H9 (cell line): ENCODE measurements around the gene S100A7. TPM values are rescaled to one million over a fixed set of nuclear protein-coding genes. Genes with fewer than 3 reads are reported as not detected.

Experiments
- DNase-seq: peaks from one replicate; pipeline ENCODE4 v3.0.0-alpha.2; 2017
- H2AFZ ChIP-seq: one replicate; pipeline ENCODE4 v1.6.1; 2013; ENCODE audit warnings: mild to moderate bottlenecking, low read length, control low read depth, moderate library complexity
- H2AK5ac ChIP-seq: 2 replicates; pipeline ENCODE4 v1.6.1; 2013; ENCODE audit warnings: low read length, control low read depth, mixed read lengths; ENCODE audit not compliant: insufficient read length
- H2BK120ac ChIP-seq: one replicate; pipeline ENCODE4 v1.6.1; 2013; ENCODE audit warnings: low read depth, mild to moderate bottlenecking, low read length, control low read depth, inconsistent platforms; ENCODE audit not compliant: poor library complexity, severe bottlenecking
- H2BK12ac ChIP-seq: 2 replicates; pipeline ENCODE4 v1.6.1; 2013; ENCODE audit warnings: low read length, control low read depth, mixed read lengths, low read depth; ENCODE audit not compliant: insufficient read length
- H2BK15ac ChIP-seq: 2 replicates; pipeline ENCODE4 v1.6.1; 2013; ENCODE audit warnings: low read depth, low read length, control low read depth
- H2BK20ac ChIP-seq: one replicate; pipeline ENCODE4 v1.6.1; 2013; ENCODE audit warnings: low read depth, mild to moderate bottlenecking, low read length, control low read depth, inconsistent platforms; ENCODE audit not compliant: poor library complexity, severe bottlenecking
- H2BK5ac ChIP-seq: 2 replicates; pipeline ENCODE4 v1.6.1; 2013; ENCODE audit warnings: low read length, control low read depth, mixed read lengths; ENCODE audit not compliant: insufficient read length
- H3K14ac ChIP-seq: 2 replicates; pipeline ENCODE4 v1.6.1; 2013; ENCODE audit warnings: low read length, control low read depth; ENCODE audit not compliant: insufficient read depth
- H3K18ac ChIP-seq: 2 replicates; pipeline ENCODE4 v1.6.1; 2013; ENCODE audit warnings: low read depth, mild to moderate bottlenecking, mixed read lengths, low read length, control low read depth; ENCODE audit not compliant: insufficient read length
- H3K23ac ChIP-seq: 2 replicates; pipeline ENCODE4 v1.6.1; 2013; ENCODE audit warnings: low read length, control low read depth, mixed read lengths, low read depth; ENCODE audit not compliant: insufficient read length
- H3K23me2 ChIP-seq: 2 replicates; pipeline ENCODE4 v1.6.1; 2013; ENCODE audit warnings: low read depth, mild to moderate bottlenecking, mixed read lengths, low read length, control low read depth; ENCODE audit not compliant: insufficient read length, poor library complexity, severe bottlenecking
- H3K27ac ChIP-seq: 2 replicates; pipeline ENCODE4 v1.5.1; 2013; ENCODE audit warnings: low read length, control low read depth, mixed read lengths, low read depth; ENCODE audit not compliant: insufficient read length
- H3K27me3 ChIP-seq: 2 replicates; pipeline ENCODE4 v1.6.1; 2013; ENCODE audit warnings: low read length, control low read depth, inconsistent platforms; ENCODE audit not compliant: insufficient read depth
- H3K4ac ChIP-seq: 2 replicates; pipeline ENCODE4 v1.6.1; 2013; ENCODE audit warnings: low read depth, mild to moderate bottlenecking, control low read depth, inconsistent platforms, low read length, moderate library complexity
- H3K4me1 ChIP-seq: 2 replicates; pipeline ENCODE4 v1.6.1; 2013; ENCODE audit warnings: low read length, control low read depth, inconsistent platforms; ENCODE audit not compliant: insufficient read depth
- H3K4me2 ChIP-seq: 2 replicates; pipeline ENCODE4 v1.6.1; 2013; ENCODE audit warnings: low read length, control low read depth, mixed read lengths; ENCODE audit not compliant: insufficient read length, insufficient read depth
- H3K56ac ChIP-seq: 2 replicates; pipeline ENCODE4 v1.6.1; 2013; ENCODE audit warnings: low read depth, mild to moderate bottlenecking, mixed read lengths, low read length, control low read depth; ENCODE audit not compliant: insufficient read length
- H3K79me1 ChIP-seq: 2 replicates; pipeline ENCODE4 v1.6.1; 2013; ENCODE audit warnings: low read depth, mild to moderate bottlenecking, moderate library complexity, low read length, control low read depth, inconsistent platforms; ENCODE audit not compliant: insufficient read depth, poor library complexity, severe bottlenecking
- H3K79me2 ChIP-seq: 2 replicates; pipeline ENCODE4 v1.6.1; 2013; ENCODE audit warnings: low read length, control low read depth, inconsistent platforms; ENCODE audit not compliant: insufficient read depth
- H3K9ac ChIP-seq: 2 replicates; pipeline ENCODE4 v1.6.1; 2013; ENCODE audit warnings: low read length, control low read depth, mixed read lengths; ENCODE audit not compliant: insufficient read length; ENCODE audit errors: extremely low read depth
- H3K9me3 ChIP-seq: one replicate; pipeline ENCODE4 v1.6.1; 2013; ENCODE audit warnings: low read depth, low read length, inconsistent platforms; ENCODE audit not compliant: control insufficient read depth
- H3T11ph ChIP-seq: one replicate; pipeline ENCODE4 v1.6.1; 2013; ENCODE audit warnings: mild to moderate bottlenecking, low read length, control low read depth, inconsistent platforms
- H4K20me1 ChIP-seq: one replicate; pipeline ENCODE4 v1.6.1; 2013; ENCODE audit not compliant: control insufficient read depth, insufficient read length, insufficient read depth
- H4K5ac ChIP-seq: 2 replicates; pipeline ENCODE4 v1.6.1; 2013; ENCODE audit warnings: low read depth, mild to moderate bottlenecking, mixed read lengths, low read length, control low read depth; ENCODE audit not compliant: insufficient read length
- H4K8ac ChIP-seq: replicated peaks from 2 replicates; pipeline ENCODE4 v1.6.1; 2013; ENCODE audit warnings: low read length, control low read depth, mixed read lengths, low read depth; ENCODE audit not compliant: insufficient read length
- H4K91ac ChIP-seq: 2 replicates; pipeline ENCODE4 v1.6.1; 2013; ENCODE audit warnings: low read depth, mild to moderate bottlenecking, moderate library complexity, mixed read lengths, low read length, control low read depth; ENCODE audit not compliant: insufficient read length
- H3K27ac Mint-ChIP-seq, 3 experiments: 2 replicates in 2 of 3; 3 replicates in 1 of 3; pipeline ENCODE4 v1.8.0; 2020 to 2021; ENCODE audit warnings: mixed read lengths in 3 of 3, mild to moderate bottlenecking in 1 of 3, moderate library complexity in 1 of 3
- H3K27me3 Mint-ChIP-seq: 2 replicates; pipeline ENCODE4 v1.8.0; 2021; ENCODE audit warnings: low read depth, mild to moderate bottlenecking, moderate library complexity, mixed read lengths
- H3K36me3 Mint-ChIP-seq, 3 experiments: 2 replicates in 2 of 3; 3 replicates in 1 of 3; pipeline ENCODE4 v1.8.0; 2020 to 2021; ENCODE audit warnings: low read depth in 3 of 3, mixed read lengths in 3 of 3; ENCODE audit not compliant: insufficient read depth in 1 of 3
- H3K4me1 Mint-ChIP-seq, 2 experiments: 2 replicates each; pipeline ENCODE4 v1.8.0; 2020; ENCODE audit warnings: mixed read lengths in 2 of 2
- H3K4me3 Mint-ChIP-seq, 2 experiments: 2 replicates in 1 of 2; 3 replicates in 1 of 2; pipeline ENCODE4 v1.8.0; 2020 to 2021; ENCODE audit warnings: mild to moderate bottlenecking in 2 of 2, mixed read lengths in 2 of 2, moderate library complexity in 1 of 2
- H3K9me3 Mint-ChIP-seq, 2 experiments: 2 replicates in 1 of 2; 3 replicates in 1 of 2; pipeline ENCODE4 v1.8.0; 2020; ENCODE audit warnings: mild to moderate bottlenecking in 2 of 2, mixed read lengths in 2 of 2, moderate library complexity in 1 of 2
- whole genome bisulfite sequencing: extraction: QIAGEN DNeasy Blood & Tissue Kit; methylation state at CpG from one replicate; pipeline ENCODE4 v1.1.7; 2013; ENCODE audit warnings: missing lambda C conversion rate, low lambda C conversion rate, mixed read lengths; ENCODE audit not compliant: insufficient read length; ENCODE audit errors: extremely low coverage; 5-methylcytosine and 5-hydroxymethylcytosine counted together
- total RNA-seq: library from RNA; stranded (reverse); gene quantifications from 2 replicates; pipeline ENCODE4 v1.2.1, GENCODE V29; 2021
- TF ChIP-seq, protein P1 (sequence below): fragments of 200-600 bp; sonication (generic); conservative IDR thresholded peaks from 3 replicates; pipeline ENCODE4 v1.8.0; 2021; ENCODE audit warnings: antibody characterized with exemption, mild to moderate bottlenecking

The S100A7 gene
- total RNA-seq, 1 experiment from 2014 or later = not detected

DNA sequence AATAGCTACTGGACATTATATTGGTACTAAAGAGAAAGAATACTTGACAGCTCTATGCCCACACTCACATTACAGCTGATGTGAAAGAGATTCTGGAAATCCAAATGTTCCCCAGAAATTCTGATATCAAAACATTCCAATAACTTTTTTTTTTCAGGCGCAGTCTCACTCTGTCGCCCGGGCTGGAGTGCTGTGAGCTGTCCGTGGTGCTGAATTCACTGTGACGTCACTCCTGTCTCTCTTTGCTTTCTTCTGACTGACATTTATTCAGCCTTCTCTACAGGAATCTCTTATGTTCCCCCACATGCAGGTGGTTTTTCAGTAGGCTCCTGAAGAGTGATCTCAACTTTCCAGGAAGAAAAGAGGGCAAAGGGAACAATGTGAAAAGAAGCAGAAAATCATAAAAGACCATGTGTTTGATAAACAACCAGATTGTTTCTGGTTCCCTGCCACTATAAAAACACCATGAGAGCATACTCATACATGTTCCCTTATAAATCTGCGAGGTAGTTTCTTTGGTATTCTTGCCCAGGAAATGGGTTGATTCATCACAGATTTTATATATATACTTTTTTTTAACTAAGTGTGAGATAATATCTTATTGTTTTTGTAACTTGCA is 37.9 kb downstream of the S100A7 start:
- Mint-ChIP-seq H3K4me1 (no peaks in the 10 kb centered on the region), H3K27ac (no peak overlapping the region), H3K9me3 (peaks cover 0 to 3% of the 10 kb centered on the region in 2 experiments; a peak in 1 of 5 replicates), H3K27me3 (peaks cover 21% of the 10 kb centered on the region), H3K4me3 (no peak overlapping the region), H3K36me3 (no peaks in the 10 kb centered on the region)
- Histone ChIP-seq H3K9ac (no peak overlapping the region), H3K27ac (no peak overlapping the region), H3K4me2 (no peak overlapping the region), H3K23me2 (no peaks in the 10 kb centered on the region), H2AFZ (no peak overlapping the region), H2AK5ac (no peak overlapping the region), H3K9me3 (no peaks in the 10 kb centered on the region), H3K14ac (no peak overlapping the region), H2BK15ac (no peak overlapping the region), H2BK20ac (no peak overlapping the region), H3K23ac (no peak overlapping the region), H4K20me1 (no peaks in the 10 kb centered on the region), H3K4me1 (no peaks in the 10 kb centered on the region), H3K56ac (no peak overlapping the region), H3T11ph (no peak overlapping the region), H2BK5ac (no peak overlapping the region), H4K91ac (no peak overlapping the region), H3K79me2 (no peaks in the 10 kb centered on the region), H2BK12ac (no peak overlapping the region), H4K5ac (no peak overlapping the region), H3K4ac (no peak overlapping the region), H4K8ac (no peak overlapping the region), H3K18ac (no peak overlapping the region), H3K79me1 (no peaks in the 10 kb centered on the region), H2BK120ac (no peak overlapping the region), H3K27me3 (no peaks in the 10 kb centered on the region)
- DNase-seq = peak; percentile 62
- TF ChIP-seq, protein P1, sequence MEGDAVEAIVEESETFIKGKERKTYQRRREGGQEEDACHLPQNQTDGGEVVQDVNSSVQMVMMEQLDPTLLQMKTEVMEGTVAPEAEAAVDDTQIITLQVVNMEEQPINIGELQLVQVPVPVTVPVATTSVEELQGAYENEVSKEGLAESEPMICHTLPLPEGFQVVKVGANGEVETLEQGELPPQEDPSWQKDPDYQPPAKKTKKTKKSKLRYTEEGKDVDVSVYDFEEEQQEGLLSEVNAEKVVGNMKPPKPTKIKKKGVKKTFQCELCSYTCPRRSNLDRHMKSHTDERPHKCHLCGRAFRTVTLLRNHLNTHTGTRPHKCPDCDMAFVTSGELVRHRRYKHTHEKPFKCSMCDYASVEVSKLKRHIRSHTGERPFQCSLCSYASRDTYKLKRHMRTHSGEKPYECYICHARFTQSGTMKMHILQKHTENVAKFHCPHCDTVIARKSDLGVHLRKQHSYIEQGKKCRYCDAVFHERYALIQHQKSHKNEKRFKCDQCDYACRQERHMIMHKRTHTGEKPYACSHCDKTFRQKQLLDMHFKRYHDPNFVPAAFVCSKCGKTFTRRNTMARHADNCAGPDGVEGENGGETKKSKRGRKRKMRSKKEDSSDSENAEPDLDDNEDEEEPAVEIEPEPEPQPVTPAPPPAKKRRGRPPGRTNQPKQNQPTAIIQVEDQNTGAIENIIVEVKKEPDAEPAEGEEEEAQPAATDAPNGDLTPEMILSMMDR = no peak
- no CpG with 5 or more reads among the region's 6 CpGs for WGBS
